Cerebellar nuclear complex (tissue), 1 donor: ENCODE measurements around the gene AGA.

Source experiments
- DNase-seq, 2 experiments: peaks; one replicate each; lab custom pipeline; 2025; lab: John Stamatoyannopoulos, UW

The AGA gene

DNA sequence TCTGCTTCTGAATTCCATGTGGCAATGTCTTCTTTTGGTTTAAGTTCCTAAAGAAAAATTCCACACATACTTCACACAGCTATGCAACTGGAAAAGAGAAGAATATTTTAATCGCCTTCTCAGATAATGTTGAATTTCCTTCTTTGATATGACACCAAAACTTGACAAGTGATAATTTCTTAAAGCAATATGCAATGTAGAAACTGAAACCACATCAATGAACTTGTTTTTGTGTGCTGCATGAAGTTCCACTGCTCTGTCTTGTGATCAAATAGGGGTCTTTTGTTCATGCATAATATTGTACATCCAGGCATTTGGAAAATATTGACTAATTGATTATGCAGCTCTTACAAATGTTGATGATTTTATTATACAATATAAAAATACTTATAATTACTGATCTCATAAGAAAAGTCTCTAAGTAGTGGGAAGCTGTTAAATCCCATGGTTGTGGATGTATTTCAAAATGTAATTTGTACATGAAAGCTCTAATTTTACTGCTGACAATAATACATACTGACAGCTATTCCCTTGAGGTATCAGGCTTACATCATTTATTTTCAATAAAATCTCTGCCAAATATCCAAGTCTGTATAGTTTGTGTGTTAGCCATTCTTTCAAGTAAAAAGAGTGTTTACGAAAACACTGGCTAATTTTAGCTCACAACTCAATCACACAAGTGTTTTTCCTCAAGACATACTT is 56.5 kb downstream of the AGA start:
- DNase-seq: no peak

DNA sequence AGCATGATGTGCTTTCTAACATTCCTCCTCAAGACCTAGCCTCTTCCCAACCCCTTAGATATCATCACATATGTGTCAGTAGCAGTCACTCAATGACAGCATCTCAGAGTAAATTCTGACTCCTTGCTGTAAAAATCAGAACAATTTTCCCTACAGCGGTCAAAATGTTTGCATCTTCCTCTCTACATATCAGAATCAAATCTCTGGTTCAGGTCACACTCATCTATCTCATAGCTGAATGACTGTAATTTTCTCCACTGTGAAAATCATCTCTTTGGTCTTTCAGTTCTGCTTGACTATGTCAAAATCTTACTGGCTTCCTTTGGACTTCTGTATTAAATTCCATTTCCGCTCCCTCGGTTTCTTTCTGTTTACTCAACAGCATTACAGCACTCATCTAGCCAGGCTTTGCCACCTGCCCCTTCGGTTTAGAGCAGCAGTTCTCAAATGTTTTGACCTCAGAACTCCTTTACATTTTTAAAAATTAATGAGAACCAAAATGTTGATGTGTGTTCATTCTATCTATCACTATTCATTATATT is 57.3 kb downstream of the AGA start:
- no peak for DNase-seq

DNA sequence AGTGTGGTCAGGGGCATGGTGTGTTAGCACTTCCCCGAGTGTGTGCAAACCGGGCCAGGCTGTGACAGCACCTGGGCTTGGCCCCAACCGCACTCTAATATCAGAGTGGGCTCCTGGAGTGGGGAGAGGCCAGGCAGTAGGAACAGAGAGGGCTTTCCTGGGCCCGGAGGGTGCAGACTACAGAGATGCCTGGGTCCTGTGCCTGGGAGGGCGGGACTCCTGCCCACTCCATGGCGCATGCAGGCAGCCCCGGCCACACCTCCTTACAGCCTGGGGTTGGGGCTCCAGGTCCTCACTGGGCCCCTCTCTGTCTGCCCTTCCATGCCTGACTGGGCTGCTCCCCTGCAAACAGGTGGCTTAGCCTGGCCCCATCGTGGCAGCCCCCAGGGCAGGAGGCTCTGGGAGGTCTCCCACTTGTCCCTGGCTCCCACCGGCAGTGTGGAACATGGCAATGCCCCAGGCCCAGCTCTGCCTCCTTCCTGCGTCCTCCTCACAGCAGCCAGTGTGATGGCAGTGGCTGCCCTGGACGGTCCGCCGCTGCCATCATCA is 60.4 kb downstream of the AGA start:
- DNase-seq: no peak
